ENCODE measurements around the gene OR2C1.

- no peak for TF ChIP-seq POLR2A (IDR thresholded peaks at IDR 0.05; ENCODE audit: low read length)
- no peak for TF ChIP-seq GATA1 (IDR thresholded peaks at IDR 0.05; ENCODE audit: low read depth, low read length)
Observed at GRCh38 chr16:3311496-3311895, 44.2 kb upstream of the OR2C1 start.
